Activated B cell treated with CpG ODN at 0.5 μM for 24 hours (primary cell): Measurements from ENCODE around the gene NDUFB10. TPM values are rescaled to one million over a fixed set of nuclear protein-coding genes. Genes with fewer than 3 reads are reported as not detected.

Source experiments
- ATAC-seq: fragments of 200-7000 bp; cut with Tn5 transposase; one replicate; pipeline ENCODE4 v1.10.0; 2021; ENCODE audit warnings: low read depth, mild to moderate bottlenecking, moderate library complexity
- CTCF ChIA-PET: fragments of 350-600 bp; sonication (Branson Sonifier 250); formaldehyde crosslinking; loops from one replicate; lab custom pipeline; 2021; ENCODE audit warnings: antibody characterized with exemption; lab: Charles Lee
- POLR2A ChIA-PET: fragments of 350-600 bp; sonication (Branson Sonifier 250); formaldehyde crosslinking; loops from one replicate; lab custom pipeline; 2021; ENCODE audit warnings: antibody characterized with exemption; lab: Charles Lee
- DNase-seq: peaks from one replicate; pipeline ENCODE4 v3.0.0; 2022
- H3K27ac Mint-ChIP-seq: one replicate; pipeline ENCODE4 v1.8.0; 2020; ENCODE audit warnings: mixed read lengths
- H3K27me3 Mint-ChIP-seq: one replicate; pipeline ENCODE4 v1.8.0; 2021; ENCODE audit warnings: mixed read lengths
- H3K36me3 Mint-ChIP-seq: one replicate; pipeline ENCODE4 v1.8.0; 2021; ENCODE audit warnings: low read depth, mixed read lengths
- H3K4me1 Mint-ChIP-seq: one replicate; pipeline ENCODE4 v1.8.0; 2021; ENCODE audit warnings: mixed read lengths
- H3K4me3 Mint-ChIP-seq: one replicate; pipeline ENCODE4 v1.8.0; 2020; ENCODE audit warnings: mild to moderate bottlenecking, mixed read lengths
- H3K9me3 Mint-ChIP-seq: one replicate; pipeline ENCODE4 v1.8.0; 2020; ENCODE audit warnings: mixed read lengths
- intact Hi-C: fragments of 100-400 bp; cut with micrococcal nuclease; formaldehyde crosslinking; loops from one replicate; pipeline ENCODE4 v1.15.1; 2024
- total RNA-seq: library from RNA; stranded (reverse); gene quantifications from 2 replicates; pipeline ENCODE4 v1.2.3, GENCODE V29; 2022
- TF ChIP-seq, protein P1 (sequence below): fragments of 200-600 bp; IDR thresholded peaks from one replicate; pipeline ENCODE4 v1.8.0; 2022; ENCODE audit warnings: antibody characterized with exemption, mild to moderate bottlenecking

Gene NDUFB10
- total RNA-seq, 1 donor from 2014 or later = 77.4 TPM

DNA sequence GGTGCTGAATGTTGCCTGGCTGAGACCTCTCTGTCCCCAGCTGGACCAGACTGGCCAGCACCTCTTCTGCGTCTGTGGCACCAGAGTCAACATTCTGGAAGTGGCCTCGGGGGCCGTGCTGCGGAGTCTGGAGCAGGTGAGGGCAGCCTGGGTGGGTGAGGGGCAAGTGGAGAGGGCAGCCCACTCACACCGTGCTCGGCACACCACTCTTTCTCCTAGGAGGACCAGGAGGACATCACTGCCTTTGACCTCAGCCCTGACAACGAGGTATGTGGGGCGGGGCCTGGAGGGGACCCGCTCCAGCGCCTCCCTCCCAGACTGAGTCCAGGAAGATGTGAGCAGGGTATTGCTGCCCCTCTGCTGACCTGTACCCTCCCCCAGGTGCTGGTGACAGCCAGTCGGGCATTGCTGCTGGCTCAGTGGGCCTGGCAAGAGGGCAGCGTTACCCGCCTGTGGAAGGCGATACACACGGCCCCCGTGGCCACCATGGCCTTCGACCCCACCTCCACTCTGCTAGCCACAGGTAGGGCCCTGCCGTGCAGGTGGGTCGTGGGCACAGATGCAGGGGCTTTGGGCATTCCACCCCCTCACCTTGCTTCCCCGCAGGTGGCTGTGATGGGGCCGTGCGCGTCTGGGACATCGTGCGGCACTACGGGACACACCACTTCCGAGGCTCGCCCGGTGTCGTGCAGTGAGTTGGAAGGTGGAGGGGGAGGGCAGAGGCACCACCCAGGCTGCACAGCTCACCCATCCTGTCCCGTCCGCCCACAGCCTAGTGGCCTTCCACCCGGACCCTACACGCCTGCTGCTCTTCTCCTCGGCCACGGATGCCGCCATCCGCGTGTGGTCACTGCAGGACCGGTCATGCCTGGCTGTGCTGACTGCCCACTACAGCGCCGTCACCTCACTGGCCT is 15.1 kb downstream of the NDUFB10 start:
- intact Hi-C loops = loop anchor here (5.0 kb wide), 1 partner anchor 192 kb away; the partner anchor contains the start of genes NUBP2 and SPSB3
- Mint-ChIP-seq H3K4me1 (peaks cover 23% of the 10 kb centered on the region), H3K27ac (no peak overlapping the region), H3K4me3 (no peak overlapping the region), H3K9me3 (no peaks in the 10 kb centered on the region), H3K27me3 (no peaks in the 10 kb centered on the region), H3K36me3 (peaks cover 41% of the 10 kb centered on the region)
- DNase-seq (no peak), ATAC-seq (no peak)
- ChIA-PET CTCF (no interaction called here), POLR2A (interaction anchor here (1.0 to 1.8 kb wide), 4 partner anchors 9 to 17 kb away, joined by 3 to 9 read pairs (median 4); partner anchors contain the start of genes GFER and RPS2)
- TF ChIP-seq, protein P1, sequence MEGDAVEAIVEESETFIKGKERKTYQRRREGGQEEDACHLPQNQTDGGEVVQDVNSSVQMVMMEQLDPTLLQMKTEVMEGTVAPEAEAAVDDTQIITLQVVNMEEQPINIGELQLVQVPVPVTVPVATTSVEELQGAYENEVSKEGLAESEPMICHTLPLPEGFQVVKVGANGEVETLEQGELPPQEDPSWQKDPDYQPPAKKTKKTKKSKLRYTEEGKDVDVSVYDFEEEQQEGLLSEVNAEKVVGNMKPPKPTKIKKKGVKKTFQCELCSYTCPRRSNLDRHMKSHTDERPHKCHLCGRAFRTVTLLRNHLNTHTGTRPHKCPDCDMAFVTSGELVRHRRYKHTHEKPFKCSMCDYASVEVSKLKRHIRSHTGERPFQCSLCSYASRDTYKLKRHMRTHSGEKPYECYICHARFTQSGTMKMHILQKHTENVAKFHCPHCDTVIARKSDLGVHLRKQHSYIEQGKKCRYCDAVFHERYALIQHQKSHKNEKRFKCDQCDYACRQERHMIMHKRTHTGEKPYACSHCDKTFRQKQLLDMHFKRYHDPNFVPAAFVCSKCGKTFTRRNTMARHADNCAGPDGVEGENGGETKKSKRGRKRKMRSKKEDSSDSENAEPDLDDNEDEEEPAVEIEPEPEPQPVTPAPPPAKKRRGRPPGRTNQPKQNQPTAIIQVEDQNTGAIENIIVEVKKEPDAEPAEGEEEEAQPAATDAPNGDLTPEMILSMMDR = no peak

DNA sequence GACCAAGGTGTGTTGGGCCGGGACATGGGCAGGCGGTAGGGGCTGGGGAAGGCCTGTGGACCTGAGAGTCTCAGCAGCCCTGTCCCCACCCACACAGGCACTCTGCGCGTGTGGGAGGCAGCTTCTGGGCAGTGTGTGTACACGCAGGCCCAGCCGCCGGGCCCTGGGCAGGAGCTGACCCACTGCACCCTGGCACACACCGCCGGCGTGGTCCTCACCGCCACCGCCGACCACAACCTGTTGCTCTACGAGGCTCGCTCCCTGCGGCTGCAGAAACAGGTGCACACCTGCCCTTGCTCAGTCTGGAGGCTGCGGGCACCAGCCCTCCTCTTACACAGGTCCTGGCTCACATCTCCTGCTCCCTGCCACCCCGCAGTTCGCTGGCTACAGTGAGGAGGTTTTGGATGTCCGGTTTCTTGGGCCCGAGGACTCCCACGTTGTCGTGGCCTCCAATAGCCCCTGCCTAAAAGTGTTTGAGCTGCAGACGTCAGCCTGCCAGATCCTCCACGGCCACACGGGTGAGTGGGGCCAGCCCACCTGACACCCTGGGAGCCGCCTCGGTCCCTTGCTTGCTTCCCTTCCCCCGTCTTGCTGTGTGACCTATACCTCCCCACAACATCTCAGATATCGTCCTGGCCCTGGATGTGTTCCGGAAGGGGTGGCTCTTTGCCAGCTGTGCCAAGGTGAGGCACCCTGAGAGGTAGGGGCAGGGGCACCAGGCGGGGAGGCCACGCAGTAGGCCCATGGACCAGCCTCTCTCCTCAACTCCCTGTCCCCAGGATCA is 16.3 kb downstream of the NDUFB10 start:
- CTCF ChIA-PET = no interaction called here
- POLR2A ChIA-PET = interaction anchor here (1.0 to 21.9 kb wide), 2 partner anchors 11 to 13 kb away, joined by 4 to 351 read pairs; partner anchors contain the start of genes NDUFB10, RNF151 and RPS2
- Mint-ChIP-seq H3K27ac (no peak overlapping the region), H3K9me3 (no peaks in the 10 kb centered on the region), H3K27me3 (no peaks in the 10 kb centered on the region), H3K4me1 (peaks cover 23% of the 10 kb centered on the region), H3K36me3 (peaks cover 41% of the 10 kb centered on the region), H3K4me3 (no peak overlapping the region)
- DNase-seq = no peak
- intact Hi-C loops = no loop called here
- TF ChIP-seq, protein P1 = no peak
- ATAC-seq = no peak

DNA sequence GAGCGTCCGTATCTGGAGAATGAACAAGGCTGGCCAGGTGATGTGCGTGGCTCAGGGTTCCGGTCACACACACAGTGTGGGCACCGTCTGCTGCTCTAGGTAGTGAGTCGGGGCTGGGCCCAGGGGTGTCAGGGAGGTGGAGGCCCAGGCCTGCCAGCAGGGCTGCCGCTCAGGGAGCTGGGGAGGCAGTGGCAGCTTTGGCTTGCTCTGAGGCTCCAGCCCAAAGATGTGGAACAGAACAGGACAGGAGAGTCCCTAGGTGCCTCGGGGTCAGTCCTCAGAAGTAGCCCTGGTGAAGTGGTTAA is 16.8 kb downstream of the NDUFB10 start:
- intact Hi-C loops = no loop called here
- CTCF ChIA-PET = no interaction called here
- TF ChIP-seq, protein P1 = no peak
- H3K27ac Mint-ChIP-seq = no peak overlapping the region
- no peaks in the 10 kb centered on the region for H3K9me3 Mint-ChIP-seq
- H3K4me1 Mint-ChIP-seq = peaks cover 20% of the 10 kb centered on the region
- no peak overlapping the region for H3K4me3 Mint-ChIP-seq
- no peak for DNase-seq
- POLR2A ChIA-PET = interaction anchor here (21.9 kb wide), 1 partner anchor 14 kb away, joined by 351 read pairs; the partner anchor contains the start of genes NDUFB10, RNF151 and RPS2
- peaks cover 41% of the 10 kb centered on the region for H3K36me3 Mint-ChIP-seq
- ATAC-seq = no peak
- H3K27me3 Mint-ChIP-seq = peaks cover 2% of the 10 kb centered on the region

DNA sequence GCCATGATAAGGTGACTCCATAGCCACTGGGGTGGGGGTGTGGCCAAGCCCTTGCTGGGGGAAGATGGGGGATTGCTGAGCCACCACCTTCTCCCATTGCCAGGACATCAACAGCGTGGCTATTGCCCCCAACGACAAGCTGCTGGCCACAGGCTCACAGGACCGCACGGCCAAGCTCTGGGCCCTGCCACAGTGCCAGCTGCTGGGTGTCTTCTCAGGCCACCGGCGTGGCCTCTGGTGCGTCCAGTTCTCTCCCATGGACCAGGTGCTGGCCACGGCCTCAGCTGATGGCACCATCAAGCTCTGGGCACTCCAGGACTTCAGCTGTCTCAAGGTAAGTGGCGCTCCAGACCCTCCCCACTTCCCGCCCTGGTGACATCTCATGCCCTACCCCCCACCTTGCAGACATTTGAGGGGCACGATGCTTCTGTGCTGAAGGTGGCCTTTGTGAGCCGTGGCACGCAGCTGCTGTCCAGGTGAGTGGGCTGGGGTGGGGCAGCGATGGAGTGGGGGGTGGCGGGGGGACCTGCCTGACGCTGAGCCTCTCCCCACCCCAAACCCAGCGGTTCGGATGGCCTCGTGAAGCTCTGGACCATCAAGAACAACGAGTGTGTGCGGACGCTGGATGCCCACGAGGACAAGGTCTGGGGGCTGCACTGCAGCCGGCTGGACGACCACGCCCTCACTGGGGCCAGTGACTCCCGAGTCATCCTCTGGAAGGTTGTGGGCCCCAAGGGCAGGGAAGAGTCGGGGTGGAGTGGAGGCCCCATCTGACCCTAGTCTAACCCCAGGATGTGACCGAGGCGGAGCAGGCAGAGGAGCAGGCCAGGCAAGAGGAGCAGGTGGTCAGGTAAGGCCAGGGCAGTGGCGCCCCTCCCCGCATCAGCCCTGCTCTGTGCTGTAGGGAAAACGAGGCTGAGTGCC is 17.9 kb downstream of the NDUFB10 start:
- CTCF ChIA-PET = no interaction called here
- TF ChIP-seq, protein P1 = no peak
- intact Hi-C loops = no loop called here
- Mint-ChIP-seq H3K4me3 (no peak overlapping the region), H3K9me3 (no peaks in the 10 kb centered on the region), H3K4me1 (peaks cover 16% of the 10 kb centered on the region), H3K36me3 (peaks cover 37% of the 10 kb centered on the region), H3K27ac (no peak overlapping the region), H3K27me3 (peaks cover 7% of the 10 kb centered on the region)
- POLR2A ChIA-PET = interaction anchor here (21.9 kb wide), 1 partner anchor 15 kb away, joined by 351 read pairs; the partner anchor contains the start of genes NDUFB10, RNF151 and RPS2
- ATAC-seq = no peak
- DNase-seq = no peak
